ENCODE results near the gene PRR5L. TPM values are rescaled to one million over a fixed set of nuclear protein-coding genes. Genes with fewer than 3 reads are reported as not detected.

PRR5L gene
- total and polyA plus RNA-seq, 2 experiments from 2014 or later = 3.1 to 8.9 TPM

DNA sequence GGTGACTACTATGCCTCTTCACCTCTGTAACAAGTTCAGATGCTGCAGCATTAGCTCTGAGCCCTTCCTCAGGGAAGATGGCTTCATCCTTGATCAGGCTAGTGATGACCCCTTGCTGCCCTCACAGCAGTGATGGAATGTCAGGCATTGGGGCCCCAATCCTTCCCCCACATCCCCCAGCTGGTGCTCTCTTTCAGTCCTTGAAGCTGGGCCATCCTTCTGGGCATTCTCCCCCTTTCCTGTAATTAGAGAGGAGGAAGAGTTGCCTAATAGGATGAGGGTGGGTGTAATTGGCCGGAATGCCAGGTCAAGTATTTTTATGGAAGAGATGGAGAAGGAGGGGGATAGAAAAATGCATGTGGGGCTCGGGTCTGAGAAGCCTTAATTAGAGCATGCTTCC, 151.4 kb downstream of the PRR5L start:
- no peak overlapping the region for H3K4me3 Mint-ChIP-seq
- no peak overlapping the region for H3K27ac Mint-ChIP-seq
- Histone ChIP-seq H3K36me3 (ENCODE audit: insufficient read depth) (no peaks in the 10 kb centered on the region), H4K20me1 (replicated peaks; ENCODE audit: insufficient read depth) (no peaks in the 10 kb centered on the region), H3K4me3 (no peak overlapping the region), H3K27ac (ENCODE audit: low read depth) (no peak overlapping the region), H3K79me2 (replicated peaks; ENCODE audit: insufficient read depth) (no peaks in the 10 kb centered on the region), H3K4me2 (no peak overlapping the region), H3K27me3 (ENCODE audit: insufficient read depth) (no peaks in the 10 kb centered on the region), H3K4me1 (ENCODE audit: insufficient read depth) (no peaks in the 10 kb centered on the region), H3F3A (replicated peaks; ENCODE audit: low read depth) (no peaks in the 10 kb centered on the region), H3K9me2 (ENCODE audit: insufficient read depth) (no peaks in the 10 kb centered on the region), H2AFZ (no peak overlapping the region)
- no peaks in the 10 kb centered on the region for H3K27me3 Mint-ChIP-seq (ENCODE audit: insufficient read depth, low read depth, poor library complexity)
- H3K36me3 Mint-ChIP-seq (ENCODE audit: low read depth) = peaks cover 4% of the 10 kb centered on the region; the same call in 1 of the 3 replicates
- H3K4me1 Mint-ChIP-seq = peaks cover 7% of the 10 kb centered on the region; the same call in 2 of the 3 replicates
- ATAC-seq = peak; percentile 48; the same call in 2 of the 3 replicates
- H3K9me3 Mint-ChIP-seq = no peaks in the 10 kb centered on the region
- peak; percentile 18 for DNase-seq (ENCODE audit: low spot score)
- TF ChIP-seq STAT1 (IDR thresholded peaks at IDR 0.05; ENCODE audit: unreplicated experiment) (no peak), ZNF331 (CRISPR knock-in tag; IDR thresholded peaks at IDR 0.05; ENCODE audit: low read depth) (no peak), JUNB (IDR thresholded peaks at IDR 0.05; ENCODE audit: unreplicated experiment) (no peak), EZH2phosphoT487 (IDR thresholded peaks at IDR 0.05; ENCODE audit: unreplicated experiment) (no peak), ZNF114 (CRISPR knock-in tag; IDR thresholded peaks at IDR 0.05) (no peak), CTCF (conservative IDR thresholded peaks at IDR 0.05; ENCODE audit: low read depth in 2 of 2) (no peak), EZH2 (IDR thresholded peaks at IDR 0.05; ENCODE audit: low read depth, unreplicated experiment) (no peak), CREB1 (CRISPR knock-in tag; IDR thresholded peaks at IDR 0.05; ENCODE audit: low read depth) (no peak), NANOG (IDR thresholded peaks at IDR 0.05; ENCODE audit: borderline replicate concordance) (no peak)

- no peaks in the 10 kb centered on the region for H4K20me1 ChIP-seq (replicated peaks; ENCODE audit: insufficient read depth)
- H3F3A ChIP-seq (replicated peaks; ENCODE audit: low read depth) = no peaks in the 10 kb centered on the region
- no peaks in the 10 kb centered on the region for H3K79me2 ChIP-seq (replicated peaks; ENCODE audit: insufficient read depth)
- H3K9me2 ChIP-seq (ENCODE audit: insufficient read depth) = no peaks in the 10 kb centered on the region
- ATAC-seq = no peak
- no peak for DNase-seq (ENCODE audit: low spot score)
- Mint-ChIP-seq H3K27me3 (ENCODE audit: insufficient read depth, low read depth, poor library complexity) (no peaks in the 10 kb centered on the region), H3K4me3 (no peak overlapping the region), H3K9me3 (no peaks in the 10 kb centered on the region), H3K4me1 (peaks cover 7% of the 10 kb centered on the region; the same call in 2 of the 3 replicates), H3K36me3 (ENCODE audit: low read depth) (peaks cover 4% of the 10 kb centered on the region; the same call in 1 of the 3 replicates), H3K27ac (no peak overlapping the region)
- H3K27me3 ChIP-seq (ENCODE audit: insufficient read depth) = no peaks in the 10 kb centered on the region
- H3K4me1 ChIP-seq (ENCODE audit: insufficient read depth) = no peaks in the 10 kb centered on the region
- no peak overlapping the region for H3K4me2 ChIP-seq
- H3K4me3 ChIP-seq = no peak overlapping the region
- no peaks in the 10 kb centered on the region for H3K36me3 ChIP-seq (ENCODE audit: insufficient read depth)
- H2AFZ ChIP-seq = no peak overlapping the region
- H3K27ac ChIP-seq (ENCODE audit: low read depth) = no peak overlapping the region
- TF ChIP-seq, protein P1, sequence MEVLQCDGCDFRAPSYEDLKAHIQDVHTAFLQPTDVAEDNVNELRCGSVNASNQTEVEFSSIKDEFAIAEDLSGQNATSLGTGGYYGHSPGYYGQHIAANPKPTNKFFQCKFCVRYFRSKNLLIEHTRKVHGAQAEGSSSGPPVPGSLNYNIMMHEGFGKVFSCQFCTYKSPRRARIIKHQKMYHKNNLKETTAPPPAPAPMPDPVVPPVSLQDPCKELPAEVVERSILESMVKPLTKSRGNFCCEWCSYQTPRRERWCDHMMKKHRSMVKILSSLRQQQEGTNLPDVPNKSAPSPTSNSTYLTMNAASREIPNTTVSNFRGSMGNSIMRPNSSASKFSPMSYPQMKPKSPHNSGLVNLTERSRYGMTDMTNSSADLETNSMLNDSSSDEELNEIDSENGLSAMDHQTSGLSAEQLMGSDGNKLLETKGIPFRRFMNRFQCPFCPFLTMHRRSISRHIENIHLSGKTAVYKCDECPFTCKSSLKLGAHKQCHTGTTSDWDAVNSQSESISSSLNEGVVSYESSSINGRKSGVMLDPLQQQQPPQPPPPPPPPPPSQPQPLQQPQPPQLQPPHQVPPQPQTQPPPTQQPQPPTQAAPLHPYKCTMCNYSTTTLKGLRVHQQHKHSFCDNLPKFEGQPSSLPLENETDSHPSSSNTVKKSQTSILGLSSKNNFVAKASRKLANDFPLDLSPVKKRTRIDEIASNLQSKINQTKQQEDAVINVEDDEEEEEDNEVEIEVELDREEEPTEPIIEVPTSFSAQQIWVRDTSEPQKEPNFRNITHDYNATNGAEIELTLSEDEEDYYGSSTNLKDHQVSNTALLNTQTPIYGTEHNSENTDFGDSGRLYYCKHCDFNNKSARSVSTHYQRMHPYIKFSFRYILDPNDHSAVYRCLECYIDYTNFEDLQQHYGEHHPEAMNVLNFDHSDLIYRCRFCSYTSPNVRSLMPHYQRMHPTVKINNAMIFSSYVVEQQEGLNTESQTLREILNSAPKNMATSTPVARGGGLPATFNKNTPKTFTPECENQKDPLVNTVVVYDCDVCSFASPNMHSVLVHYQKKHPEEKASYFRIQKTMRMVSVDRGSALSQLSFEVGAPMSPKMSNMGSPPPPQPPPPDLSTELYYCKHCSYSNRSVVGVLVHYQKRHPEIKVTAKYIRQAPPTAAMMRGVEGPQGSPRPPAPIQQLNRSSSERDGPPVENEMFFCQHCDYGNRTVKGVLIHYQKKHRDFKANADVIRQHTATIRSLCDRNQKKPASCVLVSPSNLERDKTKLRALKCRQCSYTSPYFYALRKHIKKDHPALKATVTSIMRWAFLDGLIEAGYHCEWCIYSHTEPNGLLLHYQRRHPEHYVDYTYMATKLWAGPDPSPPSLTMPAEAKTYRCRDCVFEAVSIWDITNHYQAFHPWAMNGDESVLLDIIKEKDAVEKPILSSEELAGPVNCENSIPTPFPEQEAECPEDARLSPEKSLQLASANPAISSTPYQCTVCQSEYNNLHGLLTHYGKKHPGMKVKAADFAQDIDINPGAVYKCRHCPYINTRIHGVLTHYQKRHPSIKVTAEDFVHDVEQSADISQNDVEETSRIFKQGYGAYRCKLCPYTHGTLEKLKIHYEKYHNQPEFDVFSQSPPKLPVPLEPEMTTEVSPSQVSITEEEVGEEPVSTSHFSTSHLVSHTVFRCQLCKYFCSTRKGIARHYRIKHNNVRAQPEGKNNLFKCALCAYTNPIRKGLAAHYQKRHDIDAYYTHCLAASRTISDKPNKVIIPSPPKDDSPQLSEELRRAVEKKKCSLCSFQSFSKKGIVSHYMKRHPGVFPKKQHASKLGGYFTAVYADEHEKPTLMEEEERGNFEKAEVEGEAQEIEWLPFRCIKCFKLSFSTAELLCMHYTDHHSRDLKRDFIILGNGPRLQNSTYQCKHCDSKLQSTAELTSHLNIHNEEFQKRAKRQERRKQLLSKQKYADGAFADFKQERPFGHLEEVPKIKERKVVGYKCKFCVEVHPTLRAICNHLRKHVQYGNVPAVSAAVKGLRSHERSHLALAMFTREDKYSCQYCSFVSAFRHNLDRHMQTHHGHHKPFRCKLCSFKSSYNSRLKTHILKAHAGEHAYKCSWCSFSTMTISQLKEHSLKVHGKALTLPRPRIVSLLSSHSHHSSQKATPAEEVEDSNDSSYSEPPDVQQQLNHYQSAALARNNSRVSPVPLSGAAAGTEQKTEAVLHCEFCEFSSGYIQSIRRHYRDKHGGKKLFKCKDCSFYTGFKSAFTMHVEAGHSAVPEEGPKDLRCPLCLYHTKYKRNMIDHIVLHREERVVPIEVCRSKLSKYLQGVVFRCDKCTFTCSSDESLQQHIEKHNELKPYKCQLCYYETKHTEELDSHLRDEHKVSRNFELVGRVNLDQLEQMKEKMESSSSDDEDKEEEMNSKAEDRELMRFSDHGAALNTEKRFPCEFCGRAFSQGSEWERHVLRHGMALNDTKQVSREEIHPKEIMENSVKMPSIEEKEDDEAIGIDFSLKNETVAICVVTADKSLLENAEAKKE (CRISPR knock-in tag; IDR thresholded peaks at IDR 0.05) = no peak
- no peak for TF ChIP-seq EZH2 (IDR thresholded peaks at IDR 0.05; ENCODE audit: low read depth, unreplicated experiment)
- TF ChIP-seq ETS1 (IDR thresholded peaks at IDR 0.05) = no peak
- TF ChIP-seq JUNB (IDR thresholded peaks at IDR 0.05; ENCODE audit: unreplicated experiment) = no peak
- TF ChIP-seq NANOG (IDR thresholded peaks at IDR 0.05; ENCODE audit: borderline replicate concordance) = no peak
- TF ChIP-seq CREB1 (CRISPR knock-in tag; IDR thresholded peaks at IDR 0.05; ENCODE audit: low read depth) = no peak
- TF ChIP-seq ZNF331 (CRISPR knock-in tag; IDR thresholded peaks at IDR 0.05; ENCODE audit: low read depth) = no peak
- no peak for TF ChIP-seq EZH2phosphoT487 (IDR thresholded peaks at IDR 0.05; ENCODE audit: unreplicated experiment)
Measured at GRCh38 chr11:36447947-36448346, 151.9 kb downstream of the PRR5L start.

Measured in GM23338 (cell line).